ENCODE results near the gene DGKG. TPM values are rescaled to one million over a fixed set of nuclear protein-coding genes. Genes with fewer than 3 reads are reported as not detected.

Gene DGKG
- polyA plus RNA-seq, 5 donors = 2.7 to 4.8 (median 4.4) TPM

- no peak for DNase-seq
Observed at GRCh38 chr3:186176373-186176990, 185.6 kb downstream of the DGKG start.

- DNase-seq = no peak
Observed at GRCh38 chr3:186173224-186173815, 188.7 kb downstream of the DGKG start.

GRCh38 chr3:186172353-186172752 lies 189.7 kb downstream of the DGKG start:
- no peak for DNase-seq

- no peak for DNase-seq
Observed at GRCh38 chr3:186171521-186171920, 190.5 kb downstream of the DGKG start.

GRCh38 chr3:186170516-186170915 lies 191.5 kb downstream of the DGKG start:
- no peak for DNase-seq

- DNase-seq = no peak
Observed at GRCh38 chr3:186169379-186169778, 192.7 kb downstream of the DGKG start.

- DNase-seq = no peak
Observed at GRCh38 chr3:186168976-186169375, 193.1 kb downstream of the DGKG start.

GRCh38 chr3:186167646-186168395 lies 194.2 kb downstream of the DGKG start:
- DNase-seq = no peak

- DNase-seq = no peak
Observed at GRCh38 chr3:186166491-186167288, 195.3 kb downstream of the DGKG start.

- DNase-seq = no peak
Observed at GRCh38 chr3:186166036-186166435, 196.0 kb downstream of the DGKG start.

GRCh38 chr3:186165331-186165730 lies 196.7 kb downstream of the DGKG start:
- no peak for DNase-seq

- no peak for DNase-seq
Observed at GRCh38 chr3:186164696-186165095, 197.3 kb downstream of the DGKG start.

- no peak for DNase-seq
Observed at GRCh38 chr3:186162221-186162620, 199.8 kb downstream of the DGKG start.

GRCh38 chr3:186160691-186161243 lies 201.3 kb downstream of the DGKG start:
- DNase-seq = no peak

GRCh38 chr3:186154641-186155040 lies 207.4 kb downstream of the DGKG start:
- no peak for DNase-seq

GRCh38 chr3:186152889-186153292 lies 209.1 kb downstream of the DGKG start:
- DNase-seq = no peak

GRCh38 chr3:186152361-186152798 lies 209.7 kb downstream of the DGKG start:
- DNase-seq = no peak

GRCh38 chr3:186151077-186151971 lies 210.7 kb downstream of the DGKG start:
- DNase-seq = no peak

- no peak for DNase-seq
Observed at GRCh38 chr3:186150041-186150830, 211.8 kb downstream of the DGKG start.
